ENCODE data around the gene SUN1. TPM values are rescaled to one million over a fixed set of nuclear protein-coding genes. Genes with fewer than 3 reads are reported as not detected.

SUN1 gene
- total and polyA plus RNA-seq, 10 of the 15 experiments (the other 5 are each of a cell fraction or from before 2014, with no cell fraction given) = 27.8 to 107 (median 65.8) TPM

GRCh38 chr7:815284-816216 lies 16.7 kb upstream of the SUN1 start:
- H3K4me1 ChIP-seq (ENCODE audit: control insufficient read depth, insufficient read depth, low read length) = peaks cover 24% of the 10 kb centered on the region
- H3K27me3 ChIP-seq (replicated peaks in 1 of 2; ENCODE audit: control insufficient read depth in 2 of 2, insufficient read depth in 2 of 2, low read length in 1 of 2) = no peaks in the 10 kb centered on the region
- ChIA-PET POLR2A (interaction anchor here (0.6 to 5.0 kb wide), 3 partner anchors 14 to 21 kb away, joined by 3 to 34 read pairs (median 3); partner anchors contain the start of gene SUN1), RAD21 (ENCODE audit: unreplicated experiment) (interaction anchor here (1.8 to 2.5 kb wide), 2 partner anchors 16 to 58 kb away, joined by 7 to 14 read pairs; partner anchors contain the start of gene SUN1), SMC1A (ENCODE audit: uncharacterized antibody, unreplicated experiment) (no interaction called here), CTCF (no interaction called here)
- H4K20me1 ChIP-seq (ENCODE audit: control insufficient read depth, insufficient read depth) = no peaks in the 10 kb centered on the region
- no peaks in the 10 kb centered on the region for H3K36me3 ChIP-seq (ENCODE audit: control insufficient read depth in 2 of 2, insufficient read depth in 2 of 2, low read length in 1 of 2)
- H3K4me3 ChIP-seq = peak overlapping the region; percentile 57
- H3K79me2 ChIP-seq (ENCODE audit: control insufficient read depth, insufficient read depth, low read length) = peaks cover 35% of the 10 kb centered on the region
- FAIRE-seq (no peak), ATAC-seq (no peak), DNase-seq (ENCODE audit: low read depth, low spot score) (no peak)
- WGBS (ENCODE audit: insufficient coverage, insufficient replicate concordance, low lambda C conversion rate, missing lambda C conversion rate) = 18% methylated on average over 51 of the region's 56 CpGs
- peak overlapping the region; percentile 78; the same call in 1 of the 2 replicates for H3K4me2 ChIP-seq (ENCODE audit: control insufficient read depth, insufficient read depth)
- 0 out of 2 replicates have a peak, but pooled peaks have one; percentile 22 for TF ChIP-seq NRF1 (conservative IDR thresholded peaks at IDR 0.05; ENCODE audit: low read depth, low read length)
- peak; percentile 45; the same call in 1 of the 2 replicates for TF ChIP-seq GATAD2B (conservative IDR thresholded peaks at IDR 0.05; ENCODE audit: low read depth)
- TF ChIP-seq MEF2B (IDR thresholded peaks at IDR 0.05; ENCODE audit: partially characterized antibody, poor library complexity, severe bottlenecking) = peak; percentile 50
- no peak for TF ChIP-seq CHD2 (IDR thresholded peaks at IDR 0.05; ENCODE audit: borderline replicate concordance, low read depth, low read length)
- no peak for TF ChIP-seq EZH2 (IDR thresholded peaks at IDR 0.05; ENCODE audit: borderline replicate concordance, control insufficient read depth, low read depth, low read length)
- 0 out of 2 replicates have a peak, but pooled peaks have one; percentile 40 for TF ChIP-seq IKZF1 (conservative IDR thresholded peaks at IDR 0.05)
- peak in 1 of 2 experiments; percentile 26; a peak in 1 of 4 replicates for TF ChIP-seq BHLHE40 (IDR thresholded peaks at IDR 0.05; ENCODE audit: borderline replicate concordance in 1 of 2, low read depth in 2 of 2, low read length in 1 of 2)
- peak; percentile 14 to 24; a peak in 2 of 4 replicates for TF ChIP-seq IKZF2 (IDR thresholded peaks at IDR 0.05)
- BruUV-seq (replicated peaks) = no TSS peak
- intact Hi-C loops (cut with micrococcal nuclease; ENCODE audit: unreplicated experiment) = loop anchor here (5.0 kb wide), 1 partner anchor 57 kb away; no protein-coding TSS in a partner anchor
- peak overlapping the region; percentile 6; the same call in 1 of the 2 replicates for H2AFZ ChIP-seq (ENCODE audit: control insufficient read depth, low read depth, low read length)
- no peak overlapping the region for H3K27ac ChIP-seq (ENCODE audit: control insufficient read depth, insufficient read depth)
- in situ Hi-C loops (cut with MboI) = no loop called here
- H3K9me3 ChIP-seq (replicated peaks; ENCODE audit: control insufficient read depth, insufficient read depth, low read length) = no peaks in the 10 kb centered on the region
- no peak overlapping the region for H3K9ac ChIP-seq (ENCODE audit: control insufficient read depth, insufficient read depth, low read length)
